Spleen (tissue), 11 donors: ENCODE results near the gene PLCB1. TPM values are rescaled to one million over a fixed set of nuclear protein-coding genes. Genes with fewer than 3 reads are reported as not detected.

Experiments used
- DNase-seq: peaks from one replicate; pipeline ENCODE4 v3.0.0-alpha.2; 2020
- H3K27ac ChIP-seq, 8 donors: fragments of 200-600 bp; sonication (generic) in 7 of 8; 1 replicate in 4 of 8; 2 replicates in 4 of 8; pipeline versions ENCODE4 v1.5.0 to v1.8.0; 2016 to 2021; ENCODE audit warnings: inconsistent platforms in 4 of 8, mild to moderate bottlenecking in 4 of 8, moderate library complexity in 1 of 8
- H3K27me3 ChIP-seq, 7 donors: fragments of 200-600 bp; sonication (generic) in 6 of 7; replicated peaks in 1 of 7; 1 replicate in 4 of 7; 2 replicates in 3 of 7; pipeline versions ENCODE4 v1.5.0 to v1.8.0; 2016 to 2021; ENCODE audit warnings: inconsistent platforms in 3 of 7, mild to moderate bottlenecking in 1 of 7
- H3K36me3 ChIP-seq, 6 donors: fragments of 200-600 bp; sonication (generic) in 5 of 6; 1 replicate in 4 of 6; 2 replicates in 2 of 6; pipeline versions ENCODE4 v1.5.0 to v1.8.0; 2016 to 2021; ENCODE audit warnings: inconsistent platforms in 2 of 6
- H3K4me1 ChIP-seq, 6 donors: fragments of 200-600 bp; sonication (generic) in 5 of 6; 1 replicate in 3 of 6; 2 replicates in 3 of 6; pipeline versions ENCODE4 v1.5.0 to v1.8.0; 2016 to 2021; ENCODE audit warnings: inconsistent platforms in 3 of 6
- H3K4me3 ChIP-seq, 8 donors: fragments of 200-600 bp; sonication (generic) in 7 of 8; 1 replicate in 4 of 8; 2 replicates in 4 of 8; pipeline versions ENCODE4 v1.5.0 to v1.8.0; 2016 to 2021; ENCODE audit warnings: inconsistent platforms in 4 of 8, mild to moderate bottlenecking in 4 of 8, moderate library complexity in 2 of 8
- H3K9me3 ChIP-seq, 8 donors: fragments of 200-600 bp; sonication (generic) in 7 of 8; 1 replicate in 4 of 8; 2 replicates in 4 of 8; pipeline versions ENCODE4 v1.5.0 to v1.8.0; 2016 to 2021; ENCODE audit warnings: inconsistent platforms in 4 of 8
- POLR2A ChIP-seq, 3 donors: fragments of 450-650 bp; IDR thresholded peaks; one replicate each; pipeline ENCODE4 v1.5.1; 2017; ENCODE audit warnings: antibody characterized with exemption in 3 of 3, mild to moderate bottlenecking in 1 of 3
- POLR2AphosphoS5 ChIP-seq, 3 donors: sonication (generic); formaldehyde crosslinking; IDR thresholded peaks; one replicate each; pipeline ENCODE4 v1.5.1; 2017; ENCODE audit warnings: antibody characterized with exemption in 3 of 3
- WGBS, 5 donors: extraction: QIAGEN DNeasy Blood & Tissue Kit in 3 of 5; methylation state at CpG; one replicate each; pipeline versions ENCODE4 v1.1.5 to v1.1.7; 2013 to 2018; 5-methylcytosine and 5-hydroxymethylcytosine counted together
- intact Hi-C: fragments of 100-400 bp; cut with DNase I; formaldehyde crosslinking; loops from one replicate; pipeline ENCODE4 v1.15.0; 2023; ENCODE audit warnings: low total_unique reads
- polyA plus RNA-seq, 3 donors: library from polyadenylated mRNA; stranded (reverse); fragments of 200-250 nt; gene quantifications; one replicate each; pipeline ENCODE4 v1.2.1, GENCODE V29; 2013
- total RNA-seq, 7 donors: library from RNA; depleted of rRNA in 3 of 7; stranded (reverse); fragments of >200 nt in 3 of 7; fragmentation: NEBNext Ultra II Directional in 4 of 7; extraction: Animal tissue kit (Norgen Biotek cat#: 25700) in 4 of 7; gene quantifications; one replicate each; pipeline versions ENCODE4 v1.1.0 to v1.2.1, GENCODE V29; 2016 to 2021
- TF ChIP-seq, protein P1 (sequence below), 11 experiments: fragments of 200-600 bp in 7 of 11; fragments of 450-650 bp in 4 of 11; sonication (generic) in 4 of 11; IDR thresholded peaks in 8 of 11; conservative IDR thresholded peaks in 3 of 11; 1 replicate in 7 of 11; 2 replicates in 4 of 11; pipeline versions ENCODE4 v1.4.0 to v1.8.0; 2016 to 2021; ENCODE audit warnings: antibody characterized with exemption in 11 of 11, inconsistent platforms in 4 of 11, mild to moderate bottlenecking in 1 of 11
- donor health status: healthy with polysubstance abuse.
- donor health status: DM: no; HTN: no; CAD: no; lungs with moderate emphysema.
- donor health status: DM: no; HTN: no; CAD: no.
- donor health status: Bipolar disorder and iron deficiency.
- donor health status: healthy.
- donor health status: DM: no; HTN: no; CAD: no.
- donor health status: DM: yes; HTN: yes; CAD: no.

PLCB1 gene
- total and polyA plus RNA-seq, 10 donors = 1.0 to 33.7 (median 16.2) TPM

DNA sequence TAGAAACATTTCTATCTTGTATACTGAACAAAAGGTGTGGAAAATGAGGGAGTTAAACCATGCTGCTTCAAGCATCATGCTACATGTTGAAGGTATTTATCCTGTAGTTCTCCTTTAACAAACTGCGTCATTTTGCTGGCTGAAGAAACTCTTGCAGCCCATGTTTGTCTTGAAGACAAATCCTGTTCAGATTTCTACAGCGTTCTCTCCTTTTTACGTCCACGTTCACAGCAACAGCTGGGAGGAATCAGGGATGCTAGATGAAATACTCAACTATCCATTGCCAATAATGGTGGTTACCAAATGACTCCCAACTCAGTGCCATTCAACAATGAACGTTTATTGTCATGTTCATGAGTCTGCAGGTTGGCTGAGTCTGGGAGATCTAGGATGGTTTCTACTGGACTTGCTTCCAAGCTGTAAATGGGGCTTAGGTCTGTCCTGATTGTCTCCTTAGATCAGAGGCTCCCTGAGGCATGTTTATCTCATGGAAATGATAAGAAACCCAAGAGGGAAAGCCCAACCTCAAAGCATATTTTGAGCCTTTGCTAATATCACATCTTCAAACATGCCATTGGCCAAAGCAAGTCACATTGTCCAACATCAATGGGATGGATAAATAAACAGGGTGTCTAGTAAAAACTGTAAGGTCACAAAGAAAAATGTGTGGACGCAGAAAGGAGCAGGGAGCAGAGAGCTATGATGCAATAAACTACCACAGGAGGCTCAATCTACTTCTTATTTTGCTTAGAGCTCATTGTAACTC is 2.7 kb upstream of the PLCB1 start:
- no peaks in the 10 kb centered on the region for H3K9me3 ChIP-seq
- 71 to 94% (median 79%) methylated on average over 6 of the region's 6 CpGs for WGBS, 5 donors
- no peak overlapping the region for H3K4me3 ChIP-seq
- no peak overlapping the region for H3K27ac ChIP-seq
- no peak for DNase-seq
- TF ChIP-seq POLR2A (IDR thresholded peaks at IDR 0.05) = no peak
- TF ChIP-seq, protein P1, sequence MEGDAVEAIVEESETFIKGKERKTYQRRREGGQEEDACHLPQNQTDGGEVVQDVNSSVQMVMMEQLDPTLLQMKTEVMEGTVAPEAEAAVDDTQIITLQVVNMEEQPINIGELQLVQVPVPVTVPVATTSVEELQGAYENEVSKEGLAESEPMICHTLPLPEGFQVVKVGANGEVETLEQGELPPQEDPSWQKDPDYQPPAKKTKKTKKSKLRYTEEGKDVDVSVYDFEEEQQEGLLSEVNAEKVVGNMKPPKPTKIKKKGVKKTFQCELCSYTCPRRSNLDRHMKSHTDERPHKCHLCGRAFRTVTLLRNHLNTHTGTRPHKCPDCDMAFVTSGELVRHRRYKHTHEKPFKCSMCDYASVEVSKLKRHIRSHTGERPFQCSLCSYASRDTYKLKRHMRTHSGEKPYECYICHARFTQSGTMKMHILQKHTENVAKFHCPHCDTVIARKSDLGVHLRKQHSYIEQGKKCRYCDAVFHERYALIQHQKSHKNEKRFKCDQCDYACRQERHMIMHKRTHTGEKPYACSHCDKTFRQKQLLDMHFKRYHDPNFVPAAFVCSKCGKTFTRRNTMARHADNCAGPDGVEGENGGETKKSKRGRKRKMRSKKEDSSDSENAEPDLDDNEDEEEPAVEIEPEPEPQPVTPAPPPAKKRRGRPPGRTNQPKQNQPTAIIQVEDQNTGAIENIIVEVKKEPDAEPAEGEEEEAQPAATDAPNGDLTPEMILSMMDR (IDR thresholded peaks at IDR 0.05 in 8 of 11, conservative IDR thresholded peaks at IDR 0.05 in 3 of 11) = no peak
- no peak for TF ChIP-seq POLR2AphosphoS5 (IDR thresholded peaks at IDR 0.05)
- H3K4me1 ChIP-seq = peaks cover 5 to 32% (median 26%) of the 10 kb centered on the region in 6 donors
- H3K36me3 ChIP-seq = no peaks in the 10 kb centered on the region
- peaks cover 0 to 36% (median 4%) of the 10 kb centered on the region in 7 donors for H3K27me3 ChIP-seq
- intact Hi-C loops = no loop called here

DNA sequence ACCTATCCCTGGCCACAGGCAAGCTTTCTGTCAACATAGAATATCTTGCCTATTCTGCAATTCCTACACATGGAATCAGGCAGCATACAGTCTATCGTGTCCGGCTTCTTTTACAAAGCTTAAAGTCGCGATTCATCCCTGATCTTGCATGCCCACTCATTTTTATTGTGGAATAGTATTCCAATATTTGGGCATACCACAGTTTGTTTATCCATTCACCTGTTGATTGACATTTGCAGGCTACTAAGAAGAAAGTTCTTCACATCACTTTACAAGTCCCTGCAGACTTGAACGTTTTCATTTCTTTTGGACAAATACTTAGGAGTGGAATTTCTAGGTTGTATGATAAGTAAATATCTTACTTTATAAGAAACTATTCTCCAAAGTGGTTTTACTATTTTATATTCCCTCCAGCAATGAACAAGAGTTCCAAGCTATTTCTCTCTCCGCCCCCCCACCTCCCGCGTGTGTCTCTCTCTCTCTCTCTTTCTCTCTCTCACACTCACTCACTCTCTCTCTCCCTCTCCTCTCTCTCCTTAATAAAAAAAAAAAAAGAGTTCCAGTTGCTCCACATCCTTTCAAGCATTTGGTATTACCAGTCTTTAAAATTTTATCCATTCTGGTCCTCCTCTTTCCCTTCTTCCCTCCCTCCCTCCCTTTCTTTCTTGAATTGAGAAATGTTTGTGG is 1.1 kb upstream of the PLCB1 start:
- Histone ChIP-seq H3K4me1 (peaks cover 5 to 36% (median 27%) of the 10 kb centered on the region in 6 donors), H3K4me3 (peak overlapping the region in 2 of 8 donors; percentile 84 to 90), H3K36me3 (no peaks in the 10 kb centered on the region), H3K27me3 (peaks cover 0 to 44% (median 4%) of the 10 kb centered on the region in 7 donors), H3K27ac (peak overlapping the region in 1 of 8 donors; percentile 84), H3K9me3 (no peaks in the 10 kb centered on the region)
- intact Hi-C loops = loop anchor here (5.0 kb wide), 2 partner anchors 256 to 591 kb away; no protein-coding TSS in a partner anchor
- DNase-seq = no peak
- TF ChIP-seq POLR2A (IDR thresholded peaks at IDR 0.05) = no peak
- TF ChIP-seq, protein P1 (IDR thresholded peaks at IDR 0.05 in 8 of 11, conservative IDR thresholded peaks at IDR 0.05 in 3 of 11) = no peak
- TF ChIP-seq POLR2AphosphoS5 (IDR thresholded peaks at IDR 0.05) = no peak
- 79 to 87% (median 81%) methylated on average over 8 of the region's 8 CpGs for WGBS, 5 donors

DNA sequence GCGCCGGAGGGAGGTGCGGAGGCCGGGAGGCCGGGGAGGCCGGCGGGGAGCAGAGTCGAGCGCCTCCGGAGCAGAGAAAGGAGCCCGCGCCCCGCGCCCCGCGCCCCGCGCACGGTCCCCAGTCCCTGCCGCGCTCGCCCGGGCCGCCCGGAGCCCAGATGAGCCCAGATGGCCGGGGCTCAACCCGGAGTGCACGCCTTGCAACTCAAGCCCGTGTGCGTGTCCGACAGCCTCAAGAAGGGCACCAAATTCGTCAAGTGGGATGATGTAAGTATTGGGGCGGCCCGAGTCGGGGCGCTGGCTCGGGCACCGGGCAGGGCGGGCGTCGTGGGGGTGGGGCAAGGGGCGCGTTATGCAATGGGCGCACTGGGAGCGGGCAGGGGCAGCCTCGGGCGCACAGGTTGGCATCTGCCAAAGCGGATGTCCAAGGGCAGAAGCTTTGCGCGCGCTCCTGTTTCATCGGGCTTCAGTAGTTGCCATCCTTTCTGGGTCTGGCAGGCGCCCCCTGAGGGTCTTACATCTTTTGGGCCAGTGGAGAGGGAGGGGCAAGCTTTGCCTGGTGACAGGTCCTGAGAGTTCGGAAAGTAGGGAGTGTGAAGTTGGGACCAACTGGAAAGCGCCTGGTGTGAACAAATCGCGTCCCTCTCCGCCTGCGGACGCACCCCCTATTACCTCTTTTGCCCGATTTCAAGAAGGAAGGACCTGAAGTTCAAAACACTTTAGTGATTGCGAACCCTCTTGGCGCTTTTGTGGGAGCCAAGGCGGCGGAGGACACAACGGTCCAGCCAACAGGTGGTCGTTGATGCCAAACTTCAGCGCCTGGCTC is 631 bp downstream of the PLCB1 start:
- Histone ChIP-seq H3K4me3 (peak overlapping the region; percentile 59 to 90 (median 68)), H3K36me3 (no peaks in the 10 kb centered on the region), H3K27me3 (peaks cover 0 to 44% (median 4%) of the 10 kb centered on the region in 7 donors), H3K27ac (peak overlapping the region; percentile 38 to 86 (median 75)), H3K9me3 (no peaks in the 10 kb centered on the region), H3K4me1 (peaks cover 5 to 36% (median 27%) of the 10 kb centered on the region in 6 donors)
- intact Hi-C loops = loop anchor here (5.0 kb wide), 2 partner anchors 255 to 590 kb away; no protein-coding TSS in a partner anchor
- 1 to 7% (median 2%) methylated on average over 14 to 68 of the region's 68 CpGs for WGBS, 5 donors
- peak; percentile 84 for DNase-seq
- TF ChIP-seq, protein P1 (IDR thresholded peaks at IDR 0.05 in 8 of 11, conservative IDR thresholded peaks at IDR 0.05 in 3 of 11) = no peak
- TF ChIP-seq POLR2AphosphoS5 (IDR thresholded peaks at IDR 0.05) = peak in 1 of 3 donors; percentile 5
